Fibroblast of mammary gland (primary cell): ENCODE results near the gene MYO3B.

Source experiments
- DNase-seq: peaks from one replicate; pipeline ENCODE4 v3.0.0-alpha.2; 2010; ENCODE audit warnings: low read depth
- H3K4me3 ChIP-seq: 2 replicates; pipeline ENCODE4 v1.5.1; 2011; ENCODE audit warnings: low read depth, mild to moderate bottlenecking, low read length, moderate library complexity; ENCODE audit not compliant: control insufficient read depth
- CTCF ChIP-seq: conservative IDR thresholded peaks from 2 replicates; pipeline ENCODE4 v1.5.1; 2011; ENCODE audit warnings: low read depth, low read length, inconsistent platforms; ENCODE audit not compliant: control insufficient read depth, insufficient read depth

The MYO3B gene

GRCh38 chr2:170143045-170143717, 34.8 kb upstream of the MYO3B start:
- H3K4me3 ChIP-seq, result no peak overlapping the region
- no peak for DNase-seq
- no peak for TF ChIP-seq CTCF

GRCh38 chr2:170144761-170145160, 33.2 kb upstream of the MYO3B start:
- no peak for DNase-seq
- TF ChIP-seq CTCF, result no peak
- no peak overlapping the region for H3K4me3 ChIP-seq

- no peak overlapping the region for H3K4me3 ChIP-seq
- no peak for DNase-seq
- TF ChIP-seq CTCF, result no peak
Measured at GRCh38 chr2:170145191-170145590, 32.8 kb upstream of the MYO3B start.

- DNase-seq, result no peak
- no peak for TF ChIP-seq CTCF
- H3K4me3 ChIP-seq, result no peak overlapping the region
Measured at GRCh38 chr2:170145675-170146432, 32.1 kb upstream of the MYO3B start.

- TF ChIP-seq CTCF, result no peak
- no peak for DNase-seq
- H3K4me3 ChIP-seq, result no peak overlapping the region
Measured at GRCh38 chr2:170146784-170147183, 31.2 kb upstream of the MYO3B start.

GRCh38 chr2:170147576-170147975, 30.4 kb upstream of the MYO3B start:
- no peak for DNase-seq
- TF ChIP-seq CTCF, result no peak
- H3K4me3 ChIP-seq, result no peak overlapping the region
